Measurements from ENCODE around the gene SLC17A8.
"Not testable (repeated sequence)": the region's sequence is repeated elsewhere in the genome, so short reads cannot be mapped to it uniquely, and the experiment has no call there.

The SLC17A8 gene

DNA sequence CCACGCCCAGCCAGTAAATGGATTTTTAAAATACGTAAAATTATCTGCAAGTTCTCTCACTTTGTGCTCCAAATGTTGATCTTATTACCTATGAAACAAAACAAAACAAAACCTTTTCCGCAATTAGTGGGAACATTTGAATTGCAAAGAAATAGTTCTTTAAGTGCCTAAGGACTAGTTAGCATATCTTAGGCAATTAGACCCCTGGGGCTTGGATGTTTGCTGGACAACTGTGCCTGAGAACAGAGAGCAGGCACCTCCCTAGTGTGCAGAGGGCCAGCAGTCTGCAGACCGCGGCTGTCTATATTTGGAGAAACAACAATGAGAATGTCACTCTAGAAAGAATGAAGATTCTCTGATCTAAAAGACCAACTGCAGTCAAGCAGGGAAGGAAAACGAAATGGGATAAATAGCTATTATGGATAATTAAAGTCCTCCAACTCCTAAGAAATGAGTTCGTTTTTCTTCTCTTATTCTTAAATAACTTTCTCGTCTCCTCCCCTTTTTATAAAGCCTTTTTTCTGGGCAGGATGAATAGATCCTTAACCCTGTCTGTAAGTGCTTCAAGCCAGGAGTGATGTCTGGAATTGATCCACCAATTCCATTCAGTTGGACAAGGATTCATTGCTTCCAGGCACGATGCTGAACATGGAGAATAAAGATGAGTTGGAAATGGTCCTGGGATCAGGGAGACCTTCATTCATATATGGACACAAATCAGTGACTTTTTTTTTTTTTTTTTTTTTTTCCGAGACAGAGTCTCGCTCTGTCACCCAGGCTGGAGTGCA, 16.2 kb downstream of the SLC17A8 start:
- no peak for DNase-seq

DNA sequence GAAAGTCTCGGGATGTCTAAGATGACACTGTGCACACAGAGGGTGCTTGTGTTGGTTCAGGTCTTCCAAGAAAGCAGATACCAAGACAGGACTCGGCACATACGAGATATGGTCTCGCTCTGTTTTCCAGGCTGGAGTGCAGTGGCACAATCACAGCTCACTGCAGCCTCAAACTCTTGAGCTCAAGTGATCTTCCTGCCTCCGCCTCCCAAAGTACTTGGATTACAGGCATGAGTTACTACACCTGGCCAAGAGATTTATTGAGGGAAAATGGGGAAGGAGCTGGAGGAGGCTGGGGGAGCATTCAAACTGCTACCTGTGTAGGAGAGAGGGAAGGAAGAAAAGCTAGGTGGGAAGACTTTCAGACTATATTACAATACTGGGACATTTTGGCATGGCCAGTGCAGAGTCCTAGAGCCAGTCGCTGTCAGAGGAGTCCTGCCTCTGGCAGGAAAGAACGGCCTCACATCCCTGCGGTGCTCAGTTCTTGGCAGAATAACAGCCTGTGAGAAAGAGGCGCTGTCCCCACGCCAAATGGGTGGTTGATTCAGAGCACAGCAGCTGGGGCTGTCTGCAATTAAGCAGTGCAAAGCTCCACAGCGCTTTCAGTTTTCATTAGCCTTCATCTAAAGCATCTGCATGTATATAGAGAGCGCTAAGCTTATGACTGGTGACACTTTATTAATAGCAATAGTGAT, 18.3 kb downstream of the SLC17A8 start:
- DNase-seq: no peak

DNA sequence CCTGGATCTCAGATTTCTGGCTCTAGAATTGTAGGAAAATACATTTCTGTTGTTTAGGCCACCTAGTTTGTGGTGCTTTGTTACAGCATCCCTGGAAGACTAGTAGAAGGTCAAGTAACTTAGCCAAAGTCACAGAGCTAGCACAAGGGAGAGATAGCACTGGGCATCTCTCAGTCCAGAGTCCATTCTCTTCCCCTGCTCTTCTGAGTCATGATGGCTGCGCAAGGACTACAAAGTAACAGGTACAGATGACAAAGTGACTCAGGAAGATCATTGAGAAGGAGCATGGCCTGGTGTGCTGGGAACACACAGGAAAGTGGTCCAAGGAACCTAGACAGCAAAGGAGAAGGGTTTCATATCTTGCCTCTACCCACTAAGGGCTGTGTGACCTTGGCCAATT, 19.3 kb downstream of the SLC17A8 start:
- DNase-seq: no peak

DNA sequence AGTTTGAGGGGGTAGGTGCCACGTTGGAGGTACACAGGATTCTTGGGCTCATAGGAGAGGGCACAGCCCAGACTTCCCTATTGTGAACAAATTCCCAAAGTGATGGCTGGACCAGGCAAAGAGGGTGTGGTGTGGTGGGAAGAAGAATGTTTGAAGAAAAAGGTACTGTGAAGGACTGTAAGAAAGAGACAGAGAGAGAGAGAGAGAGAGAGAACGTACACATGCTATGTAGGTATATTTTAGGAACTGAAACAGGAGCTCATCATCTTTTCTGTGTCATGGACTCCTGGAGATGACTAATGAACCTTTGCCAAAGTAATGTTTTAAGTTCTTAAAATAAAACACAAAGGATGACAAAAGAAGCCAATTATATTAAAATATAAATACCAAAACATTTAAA, 24.5 kb downstream of the SLC17A8 start:
- no peak for DNase-seq

DNA sequence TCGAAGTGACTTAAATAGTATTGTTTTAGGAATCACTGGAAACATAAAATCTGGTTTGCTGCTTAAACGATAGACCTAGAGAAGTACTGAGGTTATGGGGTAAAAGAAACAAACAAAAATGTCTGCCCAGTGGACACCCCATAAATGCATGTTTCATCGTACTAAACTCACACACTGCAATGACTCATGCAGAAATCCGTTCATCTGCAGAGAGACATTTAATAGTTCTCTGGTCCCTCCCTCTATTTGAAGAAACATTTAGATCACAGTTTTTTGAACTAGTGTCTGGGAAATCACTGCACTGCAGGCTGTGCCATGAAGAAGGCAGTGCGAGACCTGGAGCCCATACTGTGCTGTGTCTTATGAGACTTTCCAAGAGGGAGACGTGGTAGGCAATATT, 25.5 kb downstream of the SLC17A8 start:
- no peak for DNase-seq

DNA sequence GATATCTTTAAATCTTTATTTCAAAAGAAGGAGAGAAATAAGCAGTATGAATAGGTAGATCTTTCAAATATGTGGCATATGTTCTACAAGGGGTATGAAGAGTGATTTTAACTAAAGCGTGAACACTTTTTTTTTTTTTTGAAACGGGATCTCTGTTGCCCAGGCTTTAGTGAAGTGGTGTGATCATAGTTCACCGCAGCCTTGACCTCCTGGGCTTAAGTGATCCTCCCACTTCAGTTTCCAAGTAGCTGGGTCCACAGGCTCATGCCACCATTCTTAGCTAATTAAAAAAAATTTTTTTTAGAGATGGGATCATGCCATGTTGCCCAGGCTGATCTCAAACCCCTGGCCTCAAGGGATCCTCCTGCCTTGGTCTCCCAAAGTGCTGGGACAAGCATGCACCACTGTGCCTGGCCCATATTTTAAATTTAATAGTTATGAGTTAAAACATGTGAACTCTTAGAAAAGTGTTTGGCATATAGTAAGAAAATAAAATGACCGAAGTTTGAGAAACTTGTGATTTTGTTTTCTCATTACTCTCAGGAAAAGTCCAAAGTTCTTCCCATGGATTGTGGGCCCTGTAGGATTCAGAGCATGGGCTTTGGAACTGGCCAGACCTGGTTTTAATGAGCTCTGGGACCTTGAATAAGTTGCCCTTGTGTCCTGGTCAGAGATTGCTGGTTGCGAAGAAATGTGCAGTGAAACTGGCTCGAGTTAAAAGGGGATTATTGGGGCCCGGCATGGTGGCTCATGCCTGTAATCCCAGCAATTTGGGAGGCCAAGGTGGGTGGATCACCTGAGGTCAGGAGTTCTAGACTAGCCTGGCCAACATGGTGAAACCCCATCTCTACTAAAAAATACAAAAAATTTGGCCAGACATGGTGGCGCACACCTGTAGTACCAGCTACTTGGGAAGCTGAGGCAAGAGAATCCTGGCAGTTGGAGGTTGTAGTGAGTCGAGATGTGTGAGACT, 27.0 kb downstream of the SLC17A8 start:
- DNase-seq: no peak

DNA sequence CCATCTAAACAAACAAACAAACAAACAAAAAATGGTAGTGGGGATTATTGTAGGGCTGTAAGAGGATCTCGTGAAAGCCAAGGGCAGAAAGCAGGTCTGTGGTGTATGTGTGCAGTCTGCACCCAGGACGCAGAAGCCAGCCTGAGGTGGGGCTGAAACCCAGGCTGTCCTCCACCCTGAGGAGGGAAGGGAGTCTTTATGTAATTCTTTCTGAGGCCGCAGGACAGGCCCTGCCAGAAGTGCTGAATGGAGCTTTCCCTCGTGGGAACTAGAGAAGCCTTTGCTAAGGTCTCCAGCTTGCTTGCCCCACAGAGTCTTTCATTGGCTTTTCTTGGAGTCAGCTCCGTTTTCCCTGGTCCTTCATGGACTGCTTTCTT, 27.7 kb downstream of the SLC17A8 start:
- no peak for DNase-seq

DNA sequence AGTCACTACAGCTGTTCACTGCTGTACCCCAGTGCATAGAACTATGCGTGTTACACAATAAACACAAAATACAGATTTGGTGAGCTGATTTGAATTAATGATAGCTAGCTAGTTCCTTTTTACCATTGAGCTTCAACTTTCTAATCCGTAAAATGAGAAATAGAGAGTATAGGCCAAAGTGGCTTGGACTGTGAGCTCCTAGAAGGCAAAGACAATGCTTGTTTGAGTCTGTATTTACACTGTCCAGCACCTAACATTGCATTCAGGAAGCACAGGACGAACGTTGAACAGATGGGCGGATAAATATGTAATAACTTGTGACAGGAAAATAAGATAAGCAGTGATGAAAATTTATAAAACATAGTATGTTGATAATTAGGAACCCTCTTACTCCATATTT, 31.5 kb downstream of the SLC17A8 start:
- no peak for DNase-seq

DNA sequence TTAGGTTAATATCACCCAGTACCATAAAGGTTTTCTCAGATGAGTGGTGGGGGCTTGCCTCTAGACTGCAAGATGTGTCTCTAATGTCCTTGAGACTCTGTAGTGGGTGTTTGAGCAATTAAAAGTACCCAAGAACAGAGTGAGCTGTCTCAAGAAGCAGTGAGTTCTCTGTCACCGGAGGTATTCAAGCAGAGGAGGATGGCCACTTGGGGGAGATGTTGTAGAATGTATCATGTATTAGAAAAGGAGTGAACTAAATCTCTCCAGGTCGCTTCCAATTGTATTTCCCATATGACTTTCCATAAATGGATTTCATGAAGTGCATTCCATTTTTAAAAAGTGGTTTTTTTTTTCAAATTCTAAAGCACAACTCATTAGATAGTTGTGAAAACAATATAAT, 35.0 kb downstream of the SLC17A8 start:
- DNase-seq: no peak

DNA sequence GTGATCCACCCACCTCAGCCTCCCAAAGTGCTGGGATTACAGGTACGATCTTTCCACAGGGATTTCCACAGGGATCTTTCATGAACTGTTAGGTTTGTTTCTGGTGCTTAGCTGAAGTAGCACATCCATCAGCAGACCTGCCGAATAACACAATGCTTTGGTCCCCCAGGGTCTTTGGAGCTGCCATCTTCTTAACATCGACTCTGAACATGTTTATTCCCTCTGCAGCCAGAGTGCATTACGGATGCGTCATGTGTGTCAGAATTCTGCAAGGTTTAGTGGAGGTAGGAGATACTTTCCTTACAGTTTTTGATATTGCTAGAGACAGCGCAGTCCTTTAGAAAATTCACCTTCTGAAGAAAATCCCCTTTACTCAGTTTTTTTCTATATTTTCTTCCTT, 36.3 kb downstream of the SLC17A8 start:
- no peak for DNase-seq

DNA sequence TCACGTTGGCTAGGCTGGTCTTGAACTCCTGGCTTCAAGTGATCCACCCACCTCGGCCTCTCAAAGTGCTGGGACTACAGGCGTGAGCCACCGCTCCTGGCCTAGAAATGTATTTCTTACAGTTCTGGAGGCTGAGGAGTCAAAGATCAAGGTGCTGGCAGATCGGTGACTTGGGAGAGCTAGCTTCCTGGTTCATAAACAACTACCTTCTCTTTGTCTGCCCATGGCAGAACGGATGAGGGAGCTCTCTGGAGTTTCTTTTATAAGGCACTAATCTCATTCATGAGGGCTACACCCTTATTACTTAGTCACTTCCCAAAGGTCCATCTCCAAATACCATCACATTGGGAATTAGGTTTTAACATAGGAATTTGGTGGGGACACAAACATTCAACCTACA, 38.9 kb downstream of the SLC17A8 start:
- no peak for DNase-seq

DNA sequence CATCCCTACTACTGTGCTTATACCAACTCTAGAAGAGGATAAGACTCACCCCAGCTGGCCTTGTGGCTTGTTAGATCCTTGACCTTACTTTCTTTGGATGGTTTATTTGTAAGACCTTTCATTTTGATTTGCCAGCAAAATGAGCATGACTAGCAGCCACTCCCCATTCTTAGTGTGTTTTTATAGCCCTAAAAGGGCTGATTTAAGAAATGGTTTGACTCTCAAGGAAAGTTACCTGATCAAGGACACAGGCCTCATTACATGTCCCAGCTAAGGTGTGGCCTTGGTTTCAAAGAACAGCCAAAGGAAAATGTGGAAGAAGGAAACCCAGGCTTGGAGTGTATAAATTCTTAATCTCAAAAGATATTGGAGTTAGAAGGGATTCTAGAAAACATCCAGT, 41.4 kb downstream of the SLC17A8 start:
- DNase-seq: no peak

DNA sequence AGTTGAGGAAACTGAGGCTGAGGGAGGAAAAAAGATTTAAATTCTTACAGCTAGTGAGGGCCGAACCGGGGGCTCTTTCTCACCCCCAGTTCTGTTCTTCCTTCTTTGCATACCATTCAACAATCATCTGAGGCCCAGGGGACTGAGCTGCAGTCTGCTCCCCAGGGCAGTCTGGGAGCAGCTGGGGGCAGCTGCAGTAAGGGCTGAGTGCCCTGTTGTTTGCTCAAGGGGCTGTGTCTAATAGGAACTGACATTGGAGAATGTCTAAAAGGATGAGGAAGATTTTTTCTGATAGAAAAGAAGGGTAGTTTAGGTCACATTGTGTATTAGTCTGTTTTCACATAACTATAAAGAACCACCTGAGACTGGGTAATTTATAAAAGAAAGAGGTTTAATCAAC, 42.2 kb downstream of the SLC17A8 start:
- DNase-seq: no peak

DNA sequence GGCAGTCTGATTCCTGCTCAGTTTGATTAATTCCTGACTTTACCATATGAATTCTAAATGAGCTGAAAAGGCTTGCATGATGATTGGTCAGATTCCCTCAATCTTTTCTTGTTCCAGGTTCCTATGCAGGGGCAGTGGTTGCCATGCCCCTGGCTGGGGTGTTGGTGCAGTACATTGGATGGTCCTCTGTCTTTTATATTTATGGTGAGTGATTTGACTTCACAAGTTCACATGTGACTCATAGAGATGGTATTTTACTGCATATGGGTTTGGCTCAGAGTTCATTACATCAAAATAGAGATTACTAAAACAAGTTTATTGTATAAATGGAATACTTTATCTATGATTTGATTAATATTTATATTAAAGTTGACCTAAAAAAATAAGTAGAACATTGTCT, 44.8 kb downstream of the SLC17A8 start:
- no peak for DNase-seq

DNA sequence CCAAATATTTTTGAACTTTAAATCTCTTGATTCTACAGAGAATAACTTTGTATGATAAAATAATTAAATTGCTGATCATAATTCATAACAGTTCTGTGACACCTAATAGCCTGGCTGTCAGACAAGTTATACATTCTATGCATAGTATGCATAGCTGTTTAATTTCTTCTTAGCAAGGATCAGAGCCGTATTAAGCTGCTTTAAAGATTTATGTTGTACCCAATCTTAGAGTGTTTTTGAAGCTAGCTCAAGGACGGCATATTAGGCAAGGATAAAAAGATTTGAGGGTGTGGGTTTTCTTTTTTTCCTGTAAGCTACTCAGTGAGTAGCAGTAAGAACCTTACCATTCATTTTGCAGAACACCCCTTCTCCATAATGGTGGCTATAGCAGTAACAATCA, 45.9 kb downstream of the SLC17A8 start:
- DNase-seq: no peak

DNA sequence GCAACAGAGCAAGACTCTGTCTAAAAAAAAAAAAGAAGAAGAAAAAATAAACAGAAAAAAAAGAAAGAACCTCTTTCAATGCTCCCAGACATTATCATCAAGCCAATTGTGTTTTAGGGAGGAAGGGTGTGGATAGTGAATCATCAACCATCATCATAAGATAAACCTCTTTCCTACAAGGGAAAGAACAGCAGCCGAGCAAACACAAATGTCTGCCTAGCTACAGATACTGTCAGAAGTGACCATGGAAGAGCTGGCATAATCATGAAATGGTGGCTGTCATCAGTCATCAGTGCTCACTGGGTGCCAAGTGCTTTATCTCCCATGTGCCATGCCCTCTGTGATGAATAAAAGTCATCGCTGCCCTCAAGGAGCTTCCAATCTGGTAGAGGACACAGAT, 46.6 kb downstream of the SLC17A8 start:
- DNase-seq: no peak

DNA sequence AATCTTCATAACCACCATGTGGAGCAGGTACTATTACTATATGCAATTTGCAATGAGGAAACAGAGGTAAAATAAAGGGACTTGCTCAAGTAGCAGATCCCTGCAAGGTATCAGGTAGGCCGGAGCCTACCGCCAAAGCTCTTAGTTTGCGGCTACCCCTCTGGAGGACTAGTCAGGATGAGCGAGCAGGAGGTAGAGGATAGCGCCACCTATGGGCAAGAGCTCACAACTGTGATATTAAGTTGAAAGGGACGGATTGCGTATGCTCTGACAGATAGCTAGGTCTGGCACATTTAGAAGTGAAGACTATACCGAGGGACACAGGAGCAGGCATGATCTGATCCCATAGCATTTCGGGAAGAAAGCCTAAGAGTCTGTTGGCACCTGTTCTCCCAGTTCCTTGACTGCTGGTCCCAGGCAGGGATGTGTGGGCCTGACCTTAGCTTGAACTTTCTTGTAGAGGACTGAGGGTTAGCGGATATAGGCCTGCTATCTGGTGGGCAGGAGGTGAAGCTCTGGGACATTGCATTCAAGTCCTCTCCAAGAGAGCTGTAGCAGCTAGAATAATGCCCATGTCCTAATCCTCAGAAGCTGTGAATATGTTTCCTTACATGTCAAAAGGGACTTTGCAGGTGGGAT, 48.0 kb downstream of the SLC17A8 start:
- no peak for DNase-seq

DNA sequence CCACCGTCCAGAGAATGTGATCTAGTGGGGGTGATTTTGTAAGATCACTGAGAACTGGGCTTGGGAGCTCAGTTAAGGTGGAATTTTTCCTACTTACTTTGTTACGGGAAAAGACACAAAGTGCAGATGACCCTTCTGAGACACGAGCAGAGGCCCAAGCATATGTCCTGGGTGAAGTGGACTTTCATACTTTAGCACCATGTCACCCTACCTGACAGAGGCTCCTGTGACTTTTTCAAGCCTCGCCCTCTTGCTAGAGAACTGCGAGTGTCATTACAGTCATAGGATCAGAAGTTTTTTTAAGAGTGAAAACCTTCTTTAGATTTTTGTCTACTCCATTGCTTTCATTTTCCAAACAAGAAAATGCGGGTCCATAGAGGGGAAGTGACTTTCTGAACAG, 56.1 kb downstream of the SLC17A8 start:
- no peak for DNase-seq

DNA sequence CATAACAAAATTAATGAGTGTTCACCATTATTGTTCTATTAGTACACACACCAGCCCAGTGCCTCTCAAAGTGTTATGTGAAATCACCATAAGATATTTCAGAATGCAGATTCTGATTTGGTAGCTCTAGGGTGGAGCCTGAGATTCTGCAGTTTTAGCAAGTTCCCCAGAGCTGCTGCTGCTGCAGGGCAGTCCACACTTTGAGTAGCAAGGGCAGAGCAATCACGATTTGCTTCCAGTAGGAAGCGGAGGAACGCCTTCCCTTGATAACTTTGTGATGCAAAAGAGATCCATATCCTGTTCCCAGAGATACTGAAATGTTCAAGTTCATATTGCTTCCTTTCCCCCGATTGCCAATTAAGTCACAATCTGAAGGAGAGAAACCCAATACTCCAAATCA, 57.9 kb downstream of the SLC17A8 start:
- no peak for DNase-seq

DNA sequence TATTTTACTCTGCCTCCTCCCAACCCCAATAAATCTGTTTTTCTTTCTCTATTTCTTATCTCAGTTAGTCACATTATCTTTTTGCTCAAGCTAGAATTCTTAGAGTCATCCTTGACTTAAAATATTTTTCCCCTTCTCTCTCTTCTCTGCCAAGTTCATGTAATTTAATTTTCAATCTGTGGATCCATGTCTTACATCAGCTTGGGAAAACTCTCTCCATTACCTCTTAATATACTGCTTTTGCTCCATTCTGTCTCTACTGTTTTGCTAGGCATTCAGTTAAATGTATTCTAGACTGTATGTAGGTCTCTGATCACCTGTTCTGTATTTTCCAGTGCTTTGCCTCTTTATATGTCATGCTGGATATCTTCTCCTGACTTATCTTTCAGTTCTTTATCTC, 65.8 kb downstream of the SLC17A8 start:
- no peak for DNase-seq

DNA sequence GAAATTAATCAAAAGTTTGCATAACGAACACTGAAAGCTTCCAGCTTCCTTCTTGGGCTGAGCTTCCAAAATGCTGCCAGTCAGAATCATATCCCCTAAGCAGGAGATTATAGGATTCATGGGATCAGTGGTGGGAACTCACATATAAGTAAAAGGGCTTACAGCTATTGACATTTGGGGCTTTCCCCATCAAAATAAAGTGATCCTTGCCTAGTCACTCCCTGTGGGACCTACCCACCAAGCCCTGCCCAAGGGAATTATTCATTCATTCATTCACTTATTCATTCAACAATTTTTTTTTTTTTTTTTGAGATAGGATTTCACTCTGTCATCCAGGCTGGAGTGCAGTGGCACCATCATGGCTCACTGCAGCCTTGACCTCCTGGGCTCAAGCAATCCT, 69.3 kb downstream of the SLC17A8 start:
- DNase-seq: no peak

DNA sequence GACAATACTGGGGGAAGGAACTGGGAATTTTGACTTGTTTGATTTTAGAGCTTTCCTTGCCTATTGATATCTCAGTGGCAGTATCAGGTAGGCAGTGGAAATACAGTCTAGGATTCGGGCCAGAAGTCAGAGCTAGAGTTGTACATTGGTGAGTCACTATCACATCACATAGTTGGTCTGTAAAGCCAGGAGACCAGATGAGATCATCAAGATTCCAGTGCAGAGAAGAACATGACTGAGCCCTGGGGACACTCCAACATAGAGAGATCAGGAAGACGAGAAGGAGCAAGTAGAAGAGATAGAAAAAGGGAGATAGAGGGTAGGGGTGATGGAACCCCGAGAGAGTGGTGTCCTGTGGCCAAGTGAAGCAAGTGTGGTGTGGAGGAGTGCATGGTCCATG, 70.2 kb downstream of the SLC17A8 start:
- no peak for DNase-seq

DNA sequence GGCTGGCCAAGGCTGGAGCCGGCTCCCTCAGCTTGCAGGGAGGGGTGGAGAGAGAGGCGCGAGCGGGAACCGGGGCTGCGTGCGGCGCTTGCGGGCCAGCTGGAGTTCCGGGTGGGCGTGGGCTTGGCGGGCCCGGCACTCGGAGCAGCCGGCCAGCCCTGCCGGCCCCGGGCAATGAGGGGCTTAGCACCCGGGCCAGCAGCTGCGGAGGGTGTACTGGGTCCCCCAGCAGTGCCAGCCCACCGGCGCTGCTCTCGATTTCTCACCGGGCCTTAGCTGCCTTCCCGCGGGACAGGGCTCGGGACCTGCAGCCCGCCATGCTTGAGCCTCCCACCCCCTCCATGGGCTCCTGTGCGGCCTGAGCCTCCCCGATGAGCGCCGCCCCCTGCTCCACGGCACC, 73.4 kb downstream of the SLC17A8 start:
- DNase-seq: not testable (repeated sequence)

Measured in NCI-H2227 treated with DMSO at 0.1 percent for 48 hours (cell line).